NCI-H524 (cell line): Measurements from ENCODE around the gene NTN1.
"Not testable (repeated sequence)": the region's sequence is repeated elsewhere in the genome, so short reads cannot be mapped to it uniquely, and the experiment has no call there.

Experiments
- DNase-seq, 2 experiments: peaks; one replicate each; lab custom pipeline; 2025; lab: John Stamatoyannopoulos, UW

The NTN1 gene

DNA sequence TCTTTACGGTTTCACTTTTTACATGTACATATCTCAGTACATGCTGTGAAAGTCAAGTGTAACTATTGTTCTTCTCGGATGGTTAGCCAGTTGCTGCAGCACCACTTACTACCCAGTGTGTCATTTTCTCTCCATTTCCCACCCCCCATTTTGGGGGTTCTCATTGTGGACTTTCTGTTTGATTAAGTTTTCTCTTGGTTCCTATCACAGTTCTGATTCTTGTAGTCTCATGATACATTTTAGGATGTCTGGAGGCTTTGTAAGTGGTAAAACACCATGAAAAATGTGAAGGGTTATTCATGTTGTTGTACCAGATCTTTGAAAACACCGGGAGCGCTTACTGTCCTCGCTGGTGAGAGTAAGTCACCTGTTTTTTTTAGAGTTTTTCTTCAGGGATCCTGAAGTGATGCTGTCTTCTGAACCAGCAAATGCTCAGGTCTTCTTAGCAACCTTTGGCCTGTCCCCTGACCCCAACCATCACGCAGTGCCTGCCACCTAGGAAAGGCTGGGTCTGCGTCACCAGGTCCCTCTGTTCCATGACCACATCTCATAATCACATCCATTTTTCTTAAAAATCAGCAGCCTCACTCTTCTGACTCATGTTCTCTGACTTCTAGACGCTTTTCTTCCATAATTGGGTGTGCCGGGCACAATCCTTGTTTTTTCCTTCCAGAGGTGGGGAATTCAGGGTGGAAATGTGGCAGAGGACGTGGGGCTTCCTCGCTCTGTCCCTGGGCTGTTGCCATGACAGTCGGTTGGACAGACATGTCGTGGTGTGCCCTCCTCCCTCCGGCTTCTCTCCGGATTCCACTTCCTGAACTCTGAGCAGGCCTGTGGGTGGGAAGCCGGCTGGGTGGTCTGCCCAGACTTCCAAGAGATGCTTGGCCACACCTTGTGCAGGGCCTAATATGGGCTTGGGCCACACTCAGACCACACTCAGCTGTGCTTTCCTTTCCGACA, 102.6 kb downstream of the NTN1 start:
- DNase-seq, result no peak

GRCh38 chr17:9124554-9124935, 103.2 kb downstream of the NTN1 start:
- no peak for DNase-seq

- DNase-seq, result no peak
Measured at GRCh38 chr17:9125722-9126121, 104.4 kb downstream of the NTN1 start.

- no peak for DNase-seq
Measured at GRCh38 chr17:9127340-9127739, 106.0 kb downstream of the NTN1 start.

- no peak for DNase-seq
Measured at GRCh38 chr17:9131371-9131770, 110.1 kb downstream of the NTN1 start.

GRCh38 chr17:9132291-9132690, 111.0 kb downstream of the NTN1 start:
- no peak for DNase-seq

GRCh38 chr17:9132944-9133610, 111.8 kb downstream of the NTN1 start:
- DNase-seq, result no peak

DNA sequence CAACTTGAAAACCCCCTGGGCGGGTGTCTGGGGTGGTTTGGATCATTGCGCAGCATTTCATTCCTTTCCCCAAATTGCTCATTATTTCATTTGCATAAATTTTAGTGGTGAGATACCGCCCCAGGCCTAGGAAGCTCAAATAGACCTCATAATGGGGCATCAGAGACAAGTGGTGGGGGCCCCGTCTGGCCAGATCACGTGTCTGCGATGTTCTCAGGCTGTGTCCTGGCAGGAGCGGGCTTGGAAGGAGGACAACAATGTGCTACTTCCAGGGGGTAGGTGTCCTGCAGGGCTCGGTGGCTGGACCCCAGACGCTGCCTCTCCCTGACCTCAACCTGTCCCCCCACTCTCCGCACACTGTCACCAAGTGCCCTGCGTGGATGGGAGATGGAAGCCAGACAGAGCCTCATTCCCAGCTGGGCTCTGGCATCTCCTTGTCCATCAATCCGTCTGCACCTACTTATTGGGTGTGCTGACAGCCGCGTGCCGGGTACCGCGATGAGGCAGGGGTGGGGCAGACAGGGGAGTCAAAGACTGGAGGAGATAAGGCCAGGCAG, 116.9 kb downstream of the NTN1 start:
- no peak for DNase-seq

GRCh38 chr17:9139695-9140094, 118.4 kb downstream of the NTN1 start:
- DNase-seq, result no peak

DNA sequence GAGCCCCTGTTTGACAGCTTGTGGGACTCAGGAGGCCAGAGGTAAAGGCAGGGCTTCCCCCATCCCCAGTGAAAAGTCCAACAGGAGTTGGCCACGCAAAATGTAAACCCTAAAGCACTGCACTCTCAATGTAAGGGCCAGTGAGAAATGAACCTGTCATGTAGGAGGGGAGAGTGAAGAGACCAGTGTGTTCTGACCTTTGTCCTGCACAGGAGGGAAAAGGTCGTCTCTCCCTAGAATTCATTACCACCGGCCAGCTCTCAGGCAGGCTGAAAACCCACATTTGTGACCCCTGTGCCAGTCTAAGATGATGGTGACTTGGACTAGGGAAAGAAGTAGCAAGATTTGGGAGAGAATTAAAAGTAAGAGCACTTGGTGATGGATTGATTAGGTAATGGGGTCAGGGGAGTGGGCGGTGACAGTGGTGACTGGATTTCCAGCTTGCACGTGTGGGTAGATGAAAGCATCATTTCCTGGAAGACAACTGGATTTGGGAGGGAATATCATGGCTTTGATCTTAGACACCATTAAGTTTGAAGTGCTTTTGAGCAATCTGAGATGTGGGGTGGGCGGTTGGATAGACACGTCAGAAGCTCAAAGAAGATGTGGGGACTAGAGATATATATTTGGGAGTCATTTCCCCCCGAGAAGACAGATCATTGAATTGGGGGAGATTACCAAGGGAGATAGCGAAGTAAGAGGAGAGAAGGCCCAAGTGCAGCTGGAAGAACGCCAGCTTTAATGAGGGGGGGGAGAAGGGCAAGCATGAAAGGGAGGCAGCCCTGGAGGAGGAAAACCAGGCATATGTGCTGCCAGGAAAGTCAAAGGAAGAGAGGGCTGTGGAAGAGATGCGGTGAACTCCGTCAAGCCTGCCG, 119.5 kb downstream of the NTN1 start:
- DNase-seq, result no peak

GRCh38 chr17:9141425-9141753, 120.1 kb downstream of the NTN1 start:
- DNase-seq, result no peak

DNA sequence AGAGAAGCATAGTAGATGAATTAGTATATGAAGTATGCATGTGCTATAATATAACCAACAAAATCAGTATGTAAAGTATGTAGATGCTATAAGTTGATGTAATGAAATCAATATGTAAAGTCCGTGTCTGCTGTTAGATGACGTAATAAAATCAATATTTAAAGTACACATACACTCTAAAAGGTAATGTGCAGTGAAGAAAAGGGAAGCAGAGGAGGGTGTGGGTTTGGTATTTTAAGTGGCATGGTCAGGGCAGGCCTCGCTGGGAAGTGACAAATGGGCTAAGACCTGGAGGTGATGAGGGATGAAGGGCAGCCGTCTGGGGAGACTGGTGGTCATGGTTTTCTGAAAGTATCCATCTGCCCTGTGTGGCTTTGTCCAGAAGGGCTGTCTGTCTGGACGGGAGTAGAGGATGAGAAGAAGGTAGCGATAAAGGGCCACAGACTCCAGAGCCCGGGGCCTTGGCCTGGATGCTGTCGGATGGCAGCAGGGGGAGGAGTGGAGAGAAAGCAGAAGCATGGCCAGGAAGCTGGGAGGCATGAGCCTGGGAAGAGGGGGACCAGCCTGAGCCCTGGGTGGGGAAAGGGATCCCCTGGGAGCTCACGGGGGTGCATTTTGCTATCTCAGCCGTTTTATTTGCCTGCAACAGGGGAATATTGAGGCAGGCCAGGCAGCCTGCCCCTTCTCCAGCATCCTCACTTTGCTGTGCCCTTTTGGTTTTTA, 121.6 kb downstream of the NTN1 start:
- DNase-seq, result no peak

GRCh38 chr17:9144502-9145249, 123.4 kb downstream of the NTN1 start:
- DNase-seq, result no peak

GRCh38 chr17:9146064-9146463, 124.8 kb downstream of the NTN1 start:
- no peak for DNase-seq

GRCh38 chr17:9148905-9149525, 127.7 kb downstream of the NTN1 start:
- no peak for DNase-seq

DNA sequence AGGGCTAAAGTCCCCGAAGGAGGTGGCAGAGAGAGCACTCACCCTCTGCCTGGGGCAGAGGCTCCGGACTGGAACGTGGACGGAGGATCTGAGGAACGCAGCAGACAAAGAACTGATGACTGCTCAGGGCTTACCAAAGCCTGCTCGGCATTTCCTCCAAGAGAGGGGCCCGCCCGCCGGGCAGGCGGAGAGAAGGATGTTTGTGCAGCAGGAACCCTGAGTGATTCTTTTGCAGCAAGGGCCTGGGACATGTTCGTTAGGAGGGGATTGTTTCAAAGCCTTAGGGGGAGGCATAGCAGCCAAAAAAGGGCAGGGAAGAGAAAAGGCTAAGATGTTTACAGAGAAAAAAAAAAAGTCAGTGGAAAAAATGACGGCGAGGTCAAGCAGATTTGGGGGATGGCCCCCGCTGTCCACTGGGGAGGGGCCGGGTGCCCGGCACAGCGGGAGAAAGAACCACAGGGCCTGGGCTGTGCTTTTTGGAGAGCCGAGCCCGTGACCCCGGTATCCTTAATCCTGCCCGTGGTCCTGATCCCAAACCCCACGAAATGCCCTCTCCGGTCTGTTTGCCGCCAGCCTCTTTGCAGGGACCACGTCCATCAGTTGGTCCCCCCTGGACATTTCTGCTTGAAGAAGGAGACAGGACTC, 129.3 kb downstream of the NTN1 start:
- DNase-seq, result no peak

- peak; percentile 36 to 50 for DNase-seq
Measured at GRCh38 chr17:9151091-9151490, 129.8 kb downstream of the NTN1 start.

DNA sequence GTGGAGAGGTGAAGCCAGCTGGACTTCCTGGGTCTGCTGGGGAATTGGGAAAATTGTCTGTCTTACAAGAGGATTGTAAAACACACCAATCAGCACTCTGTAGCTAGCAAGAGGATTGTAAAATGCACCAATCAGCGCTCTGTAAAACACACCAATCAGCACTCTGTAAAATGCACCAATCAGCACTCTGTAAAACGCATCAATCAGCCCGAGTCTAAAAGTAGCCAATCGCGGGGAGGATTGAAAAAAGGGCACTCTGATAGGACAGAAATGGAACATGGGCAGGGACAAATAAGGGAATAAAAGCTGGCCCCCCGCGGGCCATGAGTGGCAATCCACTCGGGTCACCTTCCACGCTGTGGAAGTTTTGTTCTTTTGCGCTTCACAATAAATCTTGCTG, 130.4 kb downstream of the NTN1 start:
- DNase-seq, result not testable (repeated sequence)

- no peak for DNase-seq
Measured at GRCh38 chr17:9158544-9159452, 137.5 kb downstream of the NTN1 start.
